ENCODE measurements around the gene TNRC6C. TPM values are rescaled to one million over a fixed set of nuclear protein-coding genes. Genes with fewer than 3 reads are reported as not detected.

The TNRC6C gene
- total RNA-seq, 1 donor from 2014 or later, result 64.7 TPM

DNA sequence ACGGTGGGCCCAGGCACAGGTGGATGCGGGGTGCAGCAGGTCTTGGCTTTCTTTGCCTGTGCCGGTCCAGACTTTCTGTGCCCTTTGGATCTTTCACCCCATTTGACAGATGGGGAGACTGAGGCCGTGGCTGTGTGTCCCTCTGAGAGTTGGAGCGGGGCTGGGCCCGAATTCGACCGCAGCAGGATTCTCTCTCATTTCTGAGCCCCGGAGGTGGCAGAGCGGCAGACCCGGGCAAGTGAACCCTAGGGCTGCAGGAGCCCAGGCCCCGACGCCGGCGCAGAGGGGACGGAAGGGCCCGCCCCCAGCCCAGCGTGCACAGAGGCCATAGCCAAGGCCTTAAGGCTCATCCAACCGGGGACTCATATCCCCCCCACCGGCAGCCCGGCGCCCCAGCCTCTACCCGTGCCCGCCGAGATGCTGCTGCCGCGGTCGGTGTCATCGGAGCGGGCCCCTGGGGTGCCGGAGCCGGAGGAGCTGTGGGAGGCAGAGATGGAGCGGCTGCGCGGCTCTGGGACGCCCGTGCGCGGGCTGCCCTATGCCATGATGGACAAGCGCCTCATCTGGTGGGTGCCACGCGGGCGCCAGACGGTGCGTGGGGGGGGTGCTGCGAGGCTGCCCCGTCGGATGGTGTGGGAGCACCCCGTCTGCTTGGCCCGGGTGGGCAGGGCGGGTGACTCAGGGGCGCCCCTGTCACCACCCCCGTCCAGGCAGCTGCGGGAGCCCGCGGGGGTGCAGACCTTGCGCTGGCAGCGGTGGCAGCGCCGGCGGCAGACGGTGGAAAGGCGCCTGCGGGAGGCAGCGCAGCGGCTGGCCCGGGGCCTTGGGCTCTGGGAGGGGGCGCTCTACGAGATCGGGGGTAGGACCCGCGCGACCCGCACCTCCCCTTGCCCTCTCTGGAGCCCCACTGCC, 172.9 kb downstream of the TNRC6C start:
- DNase-seq, result no peak
- Mint-ChIP-seq H3K9me3 (ENCODE audit: unreplicated experiment) (peaks cover 1% of the 10 kb centered on the region), H3K4me1 (ENCODE audit: low read depth, unreplicated experiment) (no peaks in the 10 kb centered on the region), H3K27ac (ENCODE audit: unreplicated experiment) (no peak overlapping the region), H3K36me3 (ENCODE audit: unreplicated experiment) (peaks cover 4% of the 10 kb centered on the region), H3K27me3 (ENCODE audit: unreplicated experiment) (peaks cover 23% of the 10 kb centered on the region), H3K4me3 (ENCODE audit: unreplicated experiment) (no peak overlapping the region)
- TF ChIP-seq CTCF (IDR thresholded peaks at IDR 0.05; ENCODE audit: partially characterized antibody, unreplicated experiment), result no peak

- Mint-ChIP-seq H3K36me3 (ENCODE audit: unreplicated experiment) (peaks cover 4% of the 10 kb centered on the region), H3K27me3 (ENCODE audit: unreplicated experiment) (peaks cover 23% of the 10 kb centered on the region), H3K9me3 (ENCODE audit: unreplicated experiment) (peaks cover 1% of the 10 kb centered on the region), H3K27ac (ENCODE audit: unreplicated experiment) (no peak overlapping the region), H3K4me1 (ENCODE audit: low read depth, unreplicated experiment) (no peaks in the 10 kb centered on the region), H3K4me3 (ENCODE audit: unreplicated experiment) (no peak overlapping the region)
- no peak for DNase-seq
- TF ChIP-seq CTCF (IDR thresholded peaks at IDR 0.05; ENCODE audit: partially characterized antibody, unreplicated experiment), result no peak
These were observed 173.7 kb downstream of the TNRC6C start for GRCh38 chr17:78132084-78132676.

DNA sequence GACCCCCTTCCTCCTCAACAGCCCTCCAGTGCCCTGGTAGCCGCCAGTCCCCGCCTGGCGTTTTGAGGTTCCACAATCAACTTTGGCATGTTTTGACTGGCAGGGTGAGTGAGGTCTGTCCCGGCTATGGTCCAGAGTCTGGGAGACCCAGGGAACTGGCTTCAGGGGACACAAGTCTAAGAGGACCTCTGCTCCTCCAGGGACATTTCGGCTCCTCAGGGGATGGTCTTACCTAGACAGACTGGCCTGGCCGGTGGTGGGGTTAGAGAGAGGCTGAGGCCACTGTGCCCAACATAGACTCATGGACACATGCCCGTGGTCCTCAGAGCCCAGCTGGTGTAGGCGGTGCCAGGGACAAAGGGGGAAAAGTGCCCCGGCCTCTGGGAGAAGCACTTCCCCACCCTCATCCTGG, 174.3 kb downstream of the TNRC6C start:
- no peak for DNase-seq
- H3K36me3 Mint-ChIP-seq (ENCODE audit: unreplicated experiment), result peaks cover 4% of the 10 kb centered on the region
- peaks cover 1% of the 10 kb centered on the region for H3K9me3 Mint-ChIP-seq (ENCODE audit: unreplicated experiment)
- TF ChIP-seq CTCF (IDR thresholded peaks at IDR 0.05; ENCODE audit: partially characterized antibody, unreplicated experiment), result no peak
- H3K4me1 Mint-ChIP-seq (ENCODE audit: low read depth, unreplicated experiment), result no peaks in the 10 kb centered on the region
- no peak overlapping the region for H3K4me3 Mint-ChIP-seq (ENCODE audit: unreplicated experiment)
- H3K27ac Mint-ChIP-seq (ENCODE audit: unreplicated experiment), result no peak overlapping the region
- H3K27me3 Mint-ChIP-seq (ENCODE audit: unreplicated experiment), result peaks cover 23% of the 10 kb centered on the region

GRCh38 chr17:78133179-78133951, 174.9 kb downstream of the TNRC6C start:
- no peak for DNase-seq
- Mint-ChIP-seq H3K36me3 (ENCODE audit: unreplicated experiment) (peaks cover 4% of the 10 kb centered on the region), H3K27ac (ENCODE audit: unreplicated experiment) (no peak overlapping the region), H3K9me3 (ENCODE audit: unreplicated experiment) (peaks cover 1% of the 10 kb centered on the region), H3K27me3 (ENCODE audit: unreplicated experiment) (peaks cover 23% of the 10 kb centered on the region), H3K4me1 (ENCODE audit: low read depth, unreplicated experiment) (no peaks in the 10 kb centered on the region), H3K4me3 (ENCODE audit: unreplicated experiment) (no peak overlapping the region)
- no peak for TF ChIP-seq CTCF (IDR thresholded peaks at IDR 0.05; ENCODE audit: partially characterized antibody, unreplicated experiment)
